ENCODE results near the gene PRSS38. TPM values are rescaled to one million over a fixed set of nuclear protein-coding genes. Genes with fewer than 3 reads are reported as not detected.

Gene PRSS38
- total and polyA plus RNA-seq, 4 donors: not detected

- Histone ChIP-seq H3K4me3 (no peak overlapping the region), H3K36me3 (ENCODE audit: control insufficient read depth in 4 of 4, insufficient read depth in 4 of 4, low read length in 4 of 4) (no peaks in the 10 kb centered on the region), H3K27ac (ENCODE audit: low read depth in 1 of 2, low read length in 1 of 2) (no peak overlapping the region), H3K4me1 (ENCODE audit: control insufficient read depth in 5 of 5, insufficient read depth in 5 of 5, low read length in 5 of 5) (peaks cover 0 to 9% (median 0%) of the 10 kb centered on the region in 5 donors), H3K27me3 (ENCODE audit: control insufficient read depth in 3 of 3, insufficient read depth in 3 of 3, low read length in 2 of 3) (no peaks in the 10 kb centered on the region), H3K9me3 (ENCODE audit: control insufficient read depth in 4 of 4, insufficient read depth in 3 of 4, low read length in 3 of 4) (no peaks in the 10 kb centered on the region), H3K9ac (ENCODE audit: insufficient read depth in 1 of 2, low read length in 2 of 2) (no peak overlapping the region)
- WGBS, 2 donors: 68 to 77% methylated on average over 17 of the region's 17 CpGs
- DNase-seq: peak in 1 of 3 donors; percentile 37
- TF ChIP-seq CTCF (IDR thresholded peaks at IDR 0.05; ENCODE audit: control extremely low read depth, extremely low read depth): no peak
- no peak for ATAC-seq (ENCODE audit: insufficient read depth, low FRiP score)
Observed at GRCh38 chr1:227892489-227893299, 77.2 kb downstream of the PRSS38 start.

- 88 to 92% methylated on average over 9 of the region's 9 CpGs for WGBS, 2 donors
- Histone ChIP-seq H3K27ac (ENCODE audit: low read depth in 1 of 2, low read length in 1 of 2) (no peak overlapping the region), H3K9me3 (ENCODE audit: control insufficient read depth in 4 of 4, insufficient read depth in 3 of 4, low read length in 3 of 4) (no peaks in the 10 kb centered on the region), H3K4me3 (no peak overlapping the region), H3K4me1 (ENCODE audit: control insufficient read depth in 5 of 5, insufficient read depth in 5 of 5, low read length in 5 of 5) (peaks cover 0 to 9% (median 0%) of the 10 kb centered on the region in 5 donors), H3K9ac (ENCODE audit: insufficient read depth in 1 of 2, low read length in 2 of 2) (no peak overlapping the region), H3K27me3 (ENCODE audit: control insufficient read depth in 3 of 3, insufficient read depth in 3 of 3, low read length in 2 of 3) (no peaks in the 10 kb centered on the region), H3K36me3 (ENCODE audit: control insufficient read depth in 4 of 4, insufficient read depth in 4 of 4, low read length in 4 of 4) (no peaks in the 10 kb centered on the region)
- ATAC-seq (ENCODE audit: insufficient read depth, low FRiP score) (no peak), DNase-seq (peak in 1 of 3 donors; percentile 9)
- no peak for TF ChIP-seq CTCF (IDR thresholded peaks at IDR 0.05; ENCODE audit: control extremely low read depth, extremely low read depth)
Observed at GRCh38 chr1:227893300-227893948, 77.9 kb downstream of the PRSS38 start.

GRCh38 chr1:227893949-227894721, 78.7 kb downstream of the PRSS38 start:
- H3K9me3 ChIP-seq (ENCODE audit: control insufficient read depth in 4 of 4, insufficient read depth in 3 of 4, low read length in 3 of 4): no peaks in the 10 kb centered on the region
- no peaks in the 10 kb centered on the region for H3K27me3 ChIP-seq (ENCODE audit: control insufficient read depth in 3 of 3, insufficient read depth in 3 of 3, low read length in 2 of 3)
- no peak for TF ChIP-seq CTCF (IDR thresholded peaks at IDR 0.05; ENCODE audit: control extremely low read depth, extremely low read depth)
- no peaks in the 10 kb centered on the region for H3K36me3 ChIP-seq (ENCODE audit: control insufficient read depth in 4 of 4, insufficient read depth in 4 of 4, low read length in 4 of 4)
- ATAC-seq (ENCODE audit: insufficient read depth, low FRiP score) (no peak), DNase-seq (peak in 1 of 3 donors; percentile 7)
- H3K4me3 ChIP-seq: no peak overlapping the region
- no peak overlapping the region for H3K27ac ChIP-seq (ENCODE audit: low read depth in 1 of 2, low read length in 1 of 2)
- H3K9ac ChIP-seq (ENCODE audit: insufficient read depth in 1 of 2, low read length in 2 of 2): no peak overlapping the region
- peaks cover 0 to 9% (median 0%) of the 10 kb centered on the region in 5 donors for H3K4me1 ChIP-seq (ENCODE audit: control insufficient read depth in 5 of 5, insufficient read depth in 5 of 5, low read length in 5 of 5)
- WGBS, 2 donors: 88 to 91% methylated on average over 27 of the region's 27 CpGs

Measured in lung (tissue), 12 donors.